Motor neuron (in vitro differentiated cells): ENCODE measurements around the gene WDR31. TPM values are rescaled to one million over a fixed set of nuclear protein-coding genes. Genes with fewer than 3 reads are reported as not detected.
A peak's percentile ranks its signal among the peaks of the same experiment; 100 is the strongest.

ENCODE experiments used
- ATAC-seq, 8 experiments: fragments of 200-7000 bp; cut with Tn5 transposase; replicated peaks in 6 of 8; 2 replicates each; pipeline ENCODE4 v1.8.0; 2021; ENCODE audit warnings: mild to moderate bottlenecking in 8 of 8, moderate library complexity in 8 of 8
- H3K27ac ChIP-seq, 2 donors: fragments of 250-450 bp; sonication (Bioruptor Pico); 2 replicates each; pipeline ENCODE4 v1.9.0; 2021; ENCODE audit warnings: antibody characterized with exemption in 2 of 2, mild to moderate bottlenecking in 2 of 2, moderate library complexity in 1 of 2
- H3K4me1 ChIP-seq, 2 donors: fragments of 250-450 bp; sonication (Bioruptor Pico); replicated peaks in 1 of 2; 2 replicates each; pipeline ENCODE4 v1.6.1; 2021; ENCODE audit warnings: antibody characterized with exemption in 2 of 2, mild to moderate bottlenecking in 2 of 2, moderate library complexity in 1 of 2
- H3K4me3 ChIP-seq, 5 donors: fragments of 250-450 bp; sonication (Bioruptor Pico); 2 replicates each; pipeline ENCODE4 v1.9.0; 2021; ENCODE audit warnings: antibody characterized with exemption in 5 of 5, mild to moderate bottlenecking in 5 of 5, moderate library complexity in 4 of 5
- WGBS, 10 experiments: fragments of 450-650 bp; shearing (Covaris generic); methylation state at CpG; one replicate each; pipeline ENCODE4 v1.0.0; 2022; 5-methylcytosine and 5-hydroxymethylcytosine counted together
- in situ Hi-C, 9 experiments: fragments of 400-800 bp; cut with MboI; loops; one replicate each; pipeline ENCODE4 v1.15.0; 2021; ENCODE audit warnings: low sequenced_read_pairs in 9 of 9, low pct_unique_long_range_greater_than_20kb in 2 of 9; ENCODE audit not compliant: unreplicated experiment in 9 of 9
- total RNA-seq, 8 experiments: library from RNA; unstranded; fragments of 300-600 nt; gene quantifications; 2 replicates each; pipeline versions ENCODE4 v1.2.3 to v1.2.4, GENCODE V29; 2022

The WDR31 gene
- total RNA-seq, 8 experiments from 2014 or later = 0.76 to 5.8 (median 3.3) TPM

DNA sequence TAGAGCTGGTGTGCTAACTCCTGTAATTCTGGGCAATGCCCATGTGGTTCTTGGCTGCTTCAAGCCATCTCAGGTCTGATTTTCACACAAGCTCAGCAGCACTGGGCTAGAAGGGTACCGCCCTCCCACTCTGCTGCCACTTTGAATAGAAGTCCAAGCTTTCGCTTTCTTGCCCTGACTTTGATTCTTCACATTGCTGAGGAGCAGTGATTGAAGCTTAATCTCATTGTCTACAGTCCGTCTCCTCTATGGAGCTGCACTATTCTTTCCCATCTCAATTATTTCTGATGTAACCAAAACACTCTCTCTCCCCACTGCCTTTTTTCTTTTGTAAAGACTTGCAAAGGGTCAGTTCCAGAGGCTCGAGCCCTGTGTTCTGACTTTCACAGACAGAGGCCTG is 24.0 kb downstream of the WDR31 start:
- WGBS, 10 experiments = 51 to 86% (median 61%) methylated on average over 1 to 4 of the region's 4 CpGs; no CpG with 5 or more reads in 3 of the 10 experiments
- no peak overlapping the region for H3K4me3 ChIP-seq

DNA sequence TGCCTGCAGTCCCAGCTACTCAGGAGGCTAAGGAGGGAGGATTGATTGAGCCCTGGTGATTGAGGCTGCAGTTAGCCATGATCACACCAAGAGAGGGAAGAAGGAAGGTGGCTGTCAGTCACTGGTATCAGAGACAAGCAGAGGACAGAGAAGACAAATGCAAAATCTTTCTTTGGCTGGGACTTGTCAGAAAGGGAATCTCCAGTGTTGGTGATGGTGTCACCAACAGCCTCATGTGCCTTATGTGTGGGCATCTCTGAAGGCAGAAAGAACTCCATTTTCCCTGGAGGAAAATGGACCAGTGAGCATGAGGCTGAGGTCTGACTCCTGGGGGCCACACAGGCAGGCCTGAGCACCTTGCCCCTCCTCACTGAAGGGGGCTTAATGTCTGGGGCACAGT is 24.8 kb downstream of the WDR31 start:
- ATAC-seq = no peak
- Histone ChIP-seq H3K4me1 (peaks cover 0 to 2% of the 10 kb centered on the region in 2 donors), H3K4me3 (no peak overlapping the region), H3K27ac (no peak overlapping the region)
- in situ Hi-C loops = loop anchor here in 2 of 9 experiments (25.0 kb wide), 2 partner anchors 272 to 347 kb away; no protein-coding TSS in a partner anchor

More for the DNA sequence above, 24.0 kb downstream of the WDR31 start:
- ATAC-seq = peak in 4 of 8 experiments; percentile 31 to 66 (median 61)
- Histone ChIP-seq H3K27ac (no peak overlapping the region), H3K4me1 (peaks cover 0 to 2% of the 10 kb centered on the region in 2 donors)
- in situ Hi-C loops = loop anchor here in 2 of 9 experiments (25.0 kb wide), 2 partner anchors 271 to 346 kb away; no protein-coding TSS in a partner anchor

DNA sequence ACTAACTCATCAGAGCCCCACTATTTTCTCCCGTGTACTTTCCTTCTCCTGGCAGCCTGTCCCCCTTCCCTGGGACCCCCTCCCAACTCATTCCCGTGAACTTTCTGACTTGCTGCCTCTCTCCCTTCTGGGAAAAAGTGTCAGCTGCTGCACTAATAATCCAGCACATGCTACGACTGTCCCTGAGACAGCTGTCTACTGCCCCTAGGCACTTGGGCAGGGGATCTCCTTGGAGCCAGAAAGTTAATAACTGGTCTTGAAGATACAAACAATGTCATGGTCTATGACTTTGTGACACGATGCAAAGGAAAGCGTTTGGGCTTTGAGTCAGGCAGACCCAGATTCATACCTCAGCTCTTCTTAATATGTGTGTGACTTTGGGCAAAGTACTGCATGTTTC is 26.8 kb downstream of the WDR31 start:
- no peak overlapping the region for H3K27ac ChIP-seq
- no peak overlapping the region for H3K4me3 ChIP-seq
- peaks cover 0 to 2% of the 10 kb centered on the region in 2 donors for H3K4me1 ChIP-seq
- in situ Hi-C loops = loop anchor here in 2 of 9 experiments (25.0 kb wide), 2 partner anchors 274 to 349 kb away; no protein-coding TSS in a partner anchor
- WGBS, 10 experiments = 0 to 100% (median 75%) methylated on average over 1 to 5 of the region's 5 CpGs; no CpG with 5 or more reads in 3 of the 10 experiments
- ATAC-seq = peak in 1 of 8 experiments; percentile 67

DNA sequence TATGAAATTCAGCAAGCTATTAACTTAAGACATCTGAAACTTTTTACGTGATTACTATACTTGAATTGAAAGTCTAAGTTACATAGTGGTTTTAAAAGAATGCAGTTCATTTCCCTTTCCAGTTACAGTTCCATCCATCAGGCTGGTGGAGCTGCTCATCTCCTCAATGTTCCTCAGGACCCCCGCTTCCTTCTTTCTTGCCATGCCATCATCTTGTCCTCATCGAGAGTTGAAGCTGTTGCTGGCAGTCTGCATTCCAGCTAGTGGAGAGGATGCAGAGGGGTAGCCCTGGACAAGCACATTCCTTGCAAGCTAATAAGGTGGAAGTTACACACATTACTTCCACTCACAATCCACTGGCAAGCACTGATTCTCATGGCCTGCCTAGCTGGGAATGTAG is 28.1 kb downstream of the WDR31 start:
- ATAC-seq = no peak
- in situ Hi-C loops = loop anchor here in 2 of 9 experiments (25.0 kb wide), 2 partner anchors 275 to 350 kb away; no protein-coding TSS in a partner anchor

DNA sequence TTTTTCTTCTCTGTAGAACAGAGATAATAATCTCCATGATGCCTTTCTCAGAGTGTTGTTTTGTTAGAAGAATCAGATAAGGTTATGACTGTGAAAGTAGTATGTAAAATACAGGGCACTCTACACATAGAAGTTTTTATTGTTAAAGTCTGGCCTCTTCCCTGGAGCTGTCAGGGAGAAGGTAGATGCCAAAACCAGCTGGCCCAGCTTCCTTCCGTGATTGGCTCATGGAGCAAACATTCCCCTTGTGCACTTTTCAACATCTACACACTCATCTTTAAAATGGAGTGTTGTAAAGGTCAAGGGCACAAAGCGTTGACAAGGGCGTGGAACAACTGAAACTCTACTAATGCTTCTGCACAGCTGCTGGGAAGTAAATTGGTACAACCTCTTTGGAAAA is 29.5 kb downstream of the WDR31 start:
- H3K27ac ChIP-seq = no peak overlapping the region
- in situ Hi-C loops = loop anchor here in 2 of 9 experiments (25.0 kb wide), 2 partner anchors 277 to 352 kb away; no protein-coding TSS in a partner anchor
- no peaks in the 10 kb centered on the region for H3K4me1 ChIP-seq
- ATAC-seq = no peak
- H3K4me3 ChIP-seq = no peak overlapping the region
- WGBS, 10 experiments = 0 to 80% (median 54%) methylated on average over 1 to 3 of the region's 3 CpGs; no CpG with 5 or more reads in 2 of the 10 experiments

More for the DNA sequence above, 28.1 kb downstream of the WDR31 start:
- Histone ChIP-seq H3K4me3 (no peak overlapping the region), H3K4me1 (peaks cover 0 to 2% of the 10 kb centered on the region in 2 donors), H3K27ac (no peak overlapping the region)
- WGBS, 10 experiments = 30 to 100% (median 82%) methylated on average over 1 to 3 of the region's 3 CpGs; no CpG with 5 or more reads in 3 of the 10 experiments

DNA sequence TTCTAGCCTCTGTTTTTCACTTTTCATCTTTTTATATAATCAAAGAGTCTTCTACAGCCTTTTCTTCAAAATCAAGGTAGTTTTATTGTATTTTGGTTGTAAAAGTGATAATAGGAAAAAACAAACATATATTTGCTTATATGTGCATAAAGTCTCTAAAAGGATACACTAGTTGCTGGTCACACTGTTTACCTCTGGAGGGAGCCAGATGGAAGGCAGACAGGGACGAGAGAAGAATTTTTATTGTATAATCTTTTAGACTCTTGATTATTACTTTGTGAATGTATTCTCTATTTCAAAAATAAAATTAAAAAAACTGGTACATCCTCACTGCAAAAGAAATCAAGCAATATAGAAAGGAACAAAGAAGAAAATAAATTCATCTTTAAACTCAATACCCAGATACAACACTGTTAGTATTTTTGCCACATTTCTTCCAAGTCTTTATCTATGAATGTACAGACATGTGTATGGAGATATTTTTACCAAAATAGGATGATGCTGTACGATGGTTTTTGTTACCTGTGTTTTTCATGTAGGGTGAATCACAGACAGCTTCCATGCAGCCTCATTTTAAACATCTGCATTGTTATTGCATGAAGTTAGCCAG is 30.8 kb downstream of the WDR31 start:
- ATAC-seq = peak in 4 of 8 experiments; percentile 32 to 67 (median 54)
- 0 to 26% (median 8%) methylated on average over 2 of the region's 2 CpGs; no CpG with 5 or more reads in 1 of the 10 experiments for WGBS, 10 experiments
- in situ Hi-C loops = loop anchor here in 2 of 9 experiments (25.0 kb wide), 2 partner anchors 278 to 353 kb away; no protein-coding TSS in a partner anchor

DNA sequence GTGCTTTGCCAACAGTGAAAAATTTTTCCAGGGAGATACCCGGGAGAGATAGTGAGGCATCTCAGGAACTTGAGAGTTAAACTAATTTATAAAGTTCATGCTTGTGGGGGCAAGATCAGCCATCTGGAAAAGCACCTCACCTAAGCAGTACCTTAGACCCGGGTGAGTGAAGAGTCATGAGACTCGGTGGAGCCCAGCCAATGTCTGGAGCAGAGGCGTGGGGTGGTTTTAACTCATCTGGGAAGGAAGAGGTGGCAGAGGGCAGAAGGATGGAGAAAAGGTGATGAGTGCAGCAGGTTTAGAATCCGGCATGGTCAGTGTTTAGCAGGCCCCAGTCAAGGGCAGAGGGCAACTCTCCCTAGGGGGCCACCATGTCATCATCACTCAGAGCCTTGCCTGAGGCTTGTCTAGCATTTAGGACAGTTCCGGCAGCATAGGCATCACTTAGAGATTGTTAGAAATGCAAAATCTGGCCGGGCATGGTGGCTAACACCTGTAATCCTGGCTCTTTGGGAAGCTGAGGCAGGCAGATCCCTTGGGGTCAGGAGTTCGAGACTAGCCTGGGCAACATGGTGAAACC is 32.6 kb downstream of the WDR31 start:
- ATAC-seq = no peak
- Histone ChIP-seq H3K27ac (no peak overlapping the region), H3K4me3 (no peak overlapping the region), H3K4me1 (no peaks in the 10 kb centered on the region)
- in situ Hi-C loops = loop anchor here in 2 of 9 experiments (25.0 kb wide), 2 partner anchors 280 to 355 kb away; no protein-coding TSS in a partner anchor
- 10 to 94% (median 67%) methylated on average over 1 to 7 of the region's 8 CpGs; no CpG with 5 or more reads in 1 of the 10 experiments for WGBS, 10 experiments

More for the DNA sequence above, 30.8 kb downstream of the WDR31 start:
- Histone ChIP-seq H3K4me3 (no peak overlapping the region), H3K27ac (no peak overlapping the region), H3K4me1 (no peaks in the 10 kb centered on the region)

DNA sequence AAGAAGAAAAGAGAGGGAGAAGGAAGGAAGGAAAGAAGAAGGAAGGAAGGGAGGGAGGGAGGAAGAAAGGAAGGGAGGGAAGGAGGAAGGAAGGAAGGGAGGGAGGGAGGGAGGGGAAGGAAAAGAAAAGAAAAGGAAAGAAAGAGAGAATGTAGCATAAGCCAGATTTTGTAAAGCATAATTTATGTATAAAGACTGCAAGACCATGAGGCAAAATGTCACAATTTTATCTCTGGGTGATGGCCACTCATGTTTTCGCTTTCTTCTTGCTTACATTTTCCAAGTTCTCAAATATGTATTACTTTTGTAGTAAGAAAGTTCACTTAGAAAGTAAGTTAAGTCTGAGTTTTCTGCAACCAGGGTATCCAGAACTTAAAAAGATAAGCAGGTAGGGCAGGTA is 33.5 kb downstream of the WDR31 start:
- in situ Hi-C loops = loop anchor here in 2 of 9 experiments (25.0 kb wide), 2 partner anchors 281 to 356 kb away; no protein-coding TSS in a partner anchor
- ATAC-seq = no peak

DNA sequence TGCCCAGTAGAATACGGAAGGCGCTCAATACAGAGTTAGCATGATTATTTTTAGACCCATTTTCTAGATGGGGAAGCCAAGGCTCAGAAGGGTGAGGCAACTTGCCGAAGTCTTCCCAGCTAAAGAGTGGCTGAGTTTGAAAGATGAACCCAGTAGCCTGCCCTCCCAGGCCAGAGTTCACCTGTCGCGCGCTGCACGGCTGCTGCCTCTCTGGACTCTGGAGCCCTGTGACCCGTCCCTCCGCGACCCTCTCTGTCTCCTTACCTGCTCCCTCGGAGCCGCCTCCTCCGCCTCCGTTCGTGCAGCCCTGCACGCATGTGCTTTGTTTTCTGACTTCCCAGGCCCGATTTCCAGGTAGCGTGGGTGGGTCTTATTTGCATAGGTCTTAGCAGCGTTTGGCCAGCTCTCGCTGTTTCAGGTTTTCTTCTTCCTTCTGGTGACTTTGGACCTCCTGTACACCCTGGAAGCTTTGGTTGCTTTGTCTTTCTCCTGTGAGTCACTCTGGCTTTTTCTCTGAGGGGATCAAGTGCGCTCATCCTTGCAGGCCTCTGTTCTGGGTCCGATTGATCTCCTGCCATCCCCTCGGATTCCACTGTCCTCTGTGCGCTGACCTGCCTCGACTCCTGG is 37.2 kb downstream of the WDR31 start, which contains the start of gene RNF183:
Gene RNF183, minus strand, starts transcription at position 585 of the 627 bp plus-strand sequence. CDS start 5,192 bp downstream, outside the sequence.
- in situ Hi-C loops = loop anchor here in 2 of 9 experiments (25.0 kb wide), 2 partner anchors 284 to 359 kb away; no protein-coding TSS in a partner anchor
- WGBS, 10 experiments = 68 to 100% (median 85%) methylated on average over 1 to 21 of the region's 25 CpGs
- no peak for ATAC-seq

More for the DNA sequence above, 33.5 kb downstream of the WDR31 start:
- H3K27ac ChIP-seq = no peak overlapping the region
- H3K4me1 ChIP-seq = peaks cover 0 to 1% of the 10 kb centered on the region in 2 donors
- no peak overlapping the region for H3K4me3 ChIP-seq
- WGBS, 10 experiments = 43 to 100% (median 80%) methylated on average over 1 of the region's 1 CpG; no CpG with 5 or more reads in 7 of the 10 experiments

DNA sequence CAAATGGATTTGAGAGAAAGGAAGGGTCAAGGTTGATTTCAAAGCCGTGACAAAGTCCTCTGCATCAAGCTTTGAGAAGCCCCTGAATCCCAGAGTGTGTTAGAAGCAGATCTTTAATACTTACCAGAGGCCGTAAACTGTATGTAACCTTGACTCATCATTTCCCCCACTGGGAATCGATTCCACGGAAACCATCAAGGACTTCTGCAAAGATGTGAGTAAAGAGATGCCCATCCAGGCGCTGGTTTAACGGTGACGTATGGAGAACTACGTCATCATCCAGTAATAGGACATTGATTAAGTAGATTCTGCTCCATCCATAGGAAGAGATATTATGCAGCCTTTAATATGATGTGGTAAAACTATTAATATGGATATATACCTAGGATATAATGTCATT is 38.5 kb downstream of the WDR31 start:
- Histone ChIP-seq H3K27ac (no peak overlapping the region), H3K4me3 (no peak overlapping the region), H3K4me1 (peaks cover 0 to 4% of the 10 kb centered on the region in 2 donors)
- peak in 4 of 8 experiments; percentile 21 to 88 (median 52) for ATAC-seq
- in situ Hi-C loops = loop anchor here in 2 of 9 experiments (25.0 kb wide), 2 partner anchors 286 to 361 kb away; no protein-coding TSS in a partner anchor
- 40 to 100% (median 86%) methylated on average over 1 to 8 of the region's 8 CpGs; no CpG with 5 or more reads in 2 of the 10 experiments for WGBS, 10 experiments

More for the DNA sequence above, 37.2 kb downstream of the WDR31 start, which contains the start of gene RNF183:
- Histone ChIP-seq H3K4me1 (peaks cover 0 to 4% of the 10 kb centered on the region in 2 donors), H3K4me3 (no peak within 1 kb of the TSS), H3K27ac (no peak within 1 kb of the TSS)

DNA sequence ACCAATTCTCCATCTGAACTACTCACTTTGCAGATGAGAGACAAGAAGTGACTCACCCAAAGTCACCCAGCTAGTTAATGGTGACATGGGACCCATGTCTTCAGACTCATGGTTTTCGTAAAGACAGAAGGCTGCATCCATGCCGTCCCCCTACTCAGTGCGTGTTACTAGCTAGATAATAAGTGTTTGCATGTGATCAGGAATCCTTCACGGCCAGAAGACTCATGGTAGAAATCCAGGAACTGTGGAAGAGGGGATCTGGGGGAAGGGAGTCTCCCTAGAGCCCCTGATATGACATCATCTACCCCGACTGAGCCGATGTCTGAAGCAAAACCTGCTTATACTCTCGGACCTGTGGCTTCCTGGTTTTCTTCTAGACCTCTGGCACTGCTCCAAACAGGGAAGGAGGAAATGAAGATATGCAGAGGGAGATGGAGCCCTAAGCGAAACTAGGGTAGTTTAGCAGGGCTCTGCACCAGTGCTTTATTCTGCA is 40.2 kb downstream of the WDR31 start:
- Histone ChIP-seq H3K4me3 (no peak overlapping the region), H3K4me1 (peaks cover 0 to 4% of the 10 kb centered on the region in 2 donors), H3K27ac (no peak overlapping the region)
- in situ Hi-C loops = loop anchor here in 2 of 9 experiments (25.0 kb wide), 2 partner anchors 287 to 362 kb away; no protein-coding TSS in a partner anchor
- peak in 2 of 8 experiments; percentile 43 to 44 for ATAC-seq
- WGBS, 10 experiments = 43 to 100% (median 72%) methylated on average over 1 to 8 of the region's 8 CpGs; no CpG with 5 or more reads in 2 of the 10 experiments
